Cardiac septum (tissue), 1 donor: Measurements from ENCODE around the gene CD14. TPM values are rescaled to one million over a fixed set of nuclear protein-coding genes. Genes with fewer than 3 reads are reported as not detected.
A peak's percentile ranks its signal among the peaks of the same experiment; 100 is the strongest.
"Not testable (repeated sequence)": the region's sequence is repeated elsewhere in the genome, so short reads cannot be mapped to it uniquely, and the experiment has no call there.

Experiments used
- DNase-seq: peaks from one replicate; pipeline ENCODE4 v3.0.0-alpha.2; 2020; ENCODE audit warnings: low spot score
- intact Hi-C: fragments of 100-400 bp; cut with DNase I; formaldehyde crosslinking; loops from one replicate; pipeline ENCODE4 v1.14.0; 2022
- total RNA-seq: library from RNA; stranded (reverse); fragmentation: NEBNext Ultra II Directional; extraction: Animal tissue kit (Norgen Biotek cat#: 25700); gene quantifications from one replicate; pipeline ENCODE4 v1.2.1, GENCODE V29; 2021
- donor health status: DM: no; HTN: no; CAD: no.

The CD14 gene
- total RNA-seq, 1 donor from 2014 or later, result 29.6 TPM

GRCh38 chr5:140637371-140638100 lies 4.6 kb upstream of the CD14 start:
- no peak for DNase-seq
- intact Hi-C loops, result loop anchor here (5.0 kb wide), 2 partner anchors 70 to 235 kb away; partner anchors contain the start of gene ANKHD1

DNA sequence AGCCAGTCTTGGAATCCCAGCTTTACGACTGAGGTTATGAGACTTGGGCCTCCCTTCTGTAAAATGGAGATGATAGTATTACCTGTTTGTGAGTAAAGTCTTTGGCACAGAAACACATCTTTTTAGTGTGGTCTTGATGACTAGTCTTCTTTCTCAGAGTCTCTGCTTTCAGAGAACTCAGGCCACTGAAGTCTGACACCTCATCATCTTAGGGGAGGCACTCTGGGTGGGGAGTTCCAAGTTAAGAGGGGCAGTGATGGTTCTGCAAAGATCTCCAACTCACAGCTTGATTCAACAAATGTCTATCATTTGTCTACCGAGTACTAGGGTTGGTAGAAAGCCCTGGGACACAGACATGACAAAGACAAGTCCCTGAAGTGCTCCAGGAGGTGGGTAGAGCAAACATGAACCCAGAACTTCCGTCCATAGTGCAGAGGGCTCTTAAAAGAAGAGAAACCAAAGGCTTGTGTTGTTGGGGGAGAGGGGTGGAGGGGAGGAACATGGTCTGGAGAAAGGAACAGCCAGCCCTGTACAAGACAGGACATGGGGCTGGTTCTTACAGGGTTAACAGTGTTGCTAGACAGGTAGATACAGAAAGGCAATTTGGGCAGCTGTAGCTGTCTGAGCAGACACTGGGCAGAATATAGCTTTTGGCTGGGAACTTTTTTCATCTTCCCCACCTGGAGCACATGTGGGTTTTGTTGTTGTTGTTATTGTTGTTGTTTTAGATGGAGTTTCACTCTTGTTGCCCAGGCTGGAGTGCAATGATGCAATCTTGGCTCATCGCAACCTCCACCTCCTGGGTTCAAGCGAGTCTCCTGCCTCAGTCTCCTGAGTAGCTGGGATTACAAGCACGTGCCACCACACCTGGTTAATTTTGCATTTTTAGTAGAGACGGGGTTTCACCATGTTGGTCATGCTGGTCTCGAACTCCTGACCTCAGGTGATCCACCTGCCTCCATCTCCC lies 2.6 kb upstream of the CD14 start:
- intact Hi-C loops, result loop anchor here (5.0 kb wide), 2 partner anchors 68 to 233 kb away; partner anchors contain the start of gene ANKHD1
- no peak for DNase-seq

GRCh38 chr5:140634103-140634502 lies 1.1 kb upstream of the CD14 start:
- DNase-seq, result no peak
- intact Hi-C loops, result loop anchor here (5.0 kb wide), 2 partner anchors 87 to 262 kb away; partner anchors contain the start of gene EIF4EBP3

DNA sequence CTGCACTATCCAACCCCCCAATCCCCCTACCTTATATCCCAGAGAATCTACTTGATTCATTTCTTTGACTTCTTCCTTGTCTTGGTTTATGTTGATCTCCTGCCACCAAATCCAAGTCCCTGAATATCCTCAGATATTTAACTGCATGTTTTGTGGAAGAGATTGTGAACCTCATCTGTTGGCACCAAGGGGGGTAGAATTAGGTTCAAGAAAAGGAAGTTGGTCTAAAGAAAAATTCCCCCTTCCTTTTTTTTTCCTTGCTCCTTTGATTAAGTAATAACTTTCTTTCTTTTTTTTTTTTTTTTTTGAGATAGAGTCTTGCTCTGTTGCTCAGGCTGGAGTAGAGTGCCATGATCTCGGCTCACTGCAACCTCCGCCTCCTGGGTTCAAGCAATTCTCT lies 526 bp upstream of the CD14 start:
- intact Hi-C loops, result loop anchor here (5.0 kb wide), 2 partner anchors 86 to 261 kb away; partner anchors contain the start of gene EIF4EBP3
- DNase-seq, result no peak

DNA sequence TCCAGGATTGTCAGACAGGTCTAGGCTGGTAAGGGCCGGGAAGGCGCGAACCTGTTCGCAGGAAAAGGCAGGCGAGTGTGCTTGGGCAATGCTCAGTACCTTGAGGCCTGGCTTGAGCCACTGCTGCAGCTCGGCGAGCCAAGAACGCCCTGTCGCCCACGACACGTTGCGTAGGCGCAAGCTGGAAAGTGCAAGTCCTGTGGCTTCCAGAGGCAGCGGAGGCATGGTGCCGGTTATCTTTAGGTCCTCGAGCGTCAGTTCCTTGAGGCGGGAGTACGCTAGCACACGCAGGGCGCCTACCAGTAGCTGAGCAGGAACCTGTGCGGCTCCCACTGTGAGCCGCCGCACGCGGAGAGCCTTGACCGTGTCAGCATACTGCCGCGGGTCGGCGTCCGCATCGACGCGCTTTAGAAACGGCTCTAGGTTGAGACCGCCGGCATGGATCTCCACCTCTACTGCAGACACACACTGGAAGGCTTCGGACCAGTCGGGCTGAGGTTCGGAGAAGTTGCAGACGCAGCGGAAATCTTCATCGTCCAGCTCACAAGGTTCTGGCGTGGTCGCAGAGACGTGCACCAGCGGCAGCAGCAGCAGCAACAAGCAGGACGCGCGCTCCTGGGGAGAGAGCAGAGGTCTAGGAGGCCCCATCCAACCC lies 482 bp downstream of the CD14 start:
- peak; percentile 78 for DNase-seq
- intact Hi-C loops, result loop anchor here (5.0 kb wide), 2 partner anchors 85 to 260 kb away; partner anchors contain the start of gene EIF4EBP3

DNA sequence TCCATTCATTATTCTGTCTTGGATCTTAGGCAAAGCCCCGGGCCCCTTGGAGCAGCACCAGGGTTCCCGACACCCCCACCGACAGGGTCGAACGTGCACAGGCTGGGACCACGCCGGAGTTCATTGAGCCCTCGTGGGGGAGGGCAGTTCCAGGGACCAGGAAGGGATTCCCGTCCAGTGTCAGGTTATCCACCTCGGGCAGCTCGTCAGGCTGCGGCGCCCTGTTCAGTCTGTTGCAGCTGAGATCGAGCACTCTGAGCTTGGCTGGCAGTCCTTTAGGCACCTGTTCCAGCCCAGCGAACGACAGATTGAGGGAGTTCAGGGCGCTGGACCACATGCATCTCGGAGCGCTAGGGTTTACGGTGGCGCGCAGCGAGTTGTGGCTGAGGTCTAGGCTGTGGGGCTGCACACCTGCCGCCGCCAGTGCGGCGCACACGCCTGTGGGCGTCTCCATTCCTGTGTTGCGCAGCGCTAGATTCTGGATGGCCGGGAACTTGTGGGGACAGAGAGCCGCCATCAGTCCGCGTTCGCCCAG lies 1.1 kb downstream of the CD14 start:
- intact Hi-C loops, result loop anchor here (5.0 kb wide), 2 partner anchors 85 to 260 kb away; partner anchors contain the start of gene EIF4EBP3
- DNase-seq, result peak; percentile 76

GRCh38 chr5:140631036-140631417 lies 1.9 kb downstream of the CD14 start:
- intact Hi-C loops, result loop anchor here (5.0 kb wide), 2 partner anchors 84 to 259 kb away; partner anchors contain the start of gene EIF4EBP3
- DNase-seq, result no peak

DNA sequence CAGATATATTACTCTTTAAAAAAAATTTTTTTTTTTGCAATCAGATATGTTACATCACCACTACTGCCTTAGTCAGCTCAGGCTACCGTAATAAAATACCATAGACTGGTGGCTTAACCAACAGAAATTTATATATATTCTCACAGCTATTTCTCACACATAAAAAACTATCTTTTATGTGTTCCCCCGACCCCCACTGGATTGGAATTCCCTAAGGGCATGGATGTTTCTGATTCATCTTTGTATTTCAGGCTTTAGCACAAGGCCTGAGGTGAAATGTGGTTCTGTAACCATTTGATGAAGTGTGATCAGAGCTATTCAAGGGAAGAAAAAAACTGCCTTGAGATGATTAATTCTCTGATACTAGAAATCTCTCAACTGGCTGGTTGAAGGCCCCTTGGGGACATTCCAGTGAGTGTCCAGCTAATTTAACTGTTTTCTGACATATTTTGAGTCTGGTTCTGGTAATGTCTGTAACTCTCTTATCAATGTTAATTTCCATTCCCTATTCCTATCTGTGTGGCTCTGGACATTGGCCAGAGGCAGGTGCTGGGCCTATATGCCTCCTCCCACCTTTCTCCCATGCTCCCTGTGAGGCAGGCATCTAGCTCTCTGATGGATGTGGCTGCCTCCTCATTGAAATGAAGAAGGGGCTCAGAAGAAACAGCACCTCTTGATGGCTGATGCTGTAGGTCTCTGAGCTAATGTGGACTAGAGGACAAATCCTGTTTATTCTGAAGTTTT lies 2.5 kb downstream of the CD14 start:
- no peak for DNase-seq
- intact Hi-C loops, result loop anchor here (5.0 kb wide), 2 partner anchors 83 to 258 kb away; partner anchors contain the start of gene EIF4EBP3

GRCh38 chr5:140628711-140629110 lies 4.3 kb downstream of the CD14 start:
- intact Hi-C loops, result no loop called here
- DNase-seq, result no peak

GRCh38 chr5:140627972-140628371 lies 5.0 kb downstream of the CD14 start:
- intact Hi-C loops, result no loop called here
- DNase-seq, result no peak

DNA sequence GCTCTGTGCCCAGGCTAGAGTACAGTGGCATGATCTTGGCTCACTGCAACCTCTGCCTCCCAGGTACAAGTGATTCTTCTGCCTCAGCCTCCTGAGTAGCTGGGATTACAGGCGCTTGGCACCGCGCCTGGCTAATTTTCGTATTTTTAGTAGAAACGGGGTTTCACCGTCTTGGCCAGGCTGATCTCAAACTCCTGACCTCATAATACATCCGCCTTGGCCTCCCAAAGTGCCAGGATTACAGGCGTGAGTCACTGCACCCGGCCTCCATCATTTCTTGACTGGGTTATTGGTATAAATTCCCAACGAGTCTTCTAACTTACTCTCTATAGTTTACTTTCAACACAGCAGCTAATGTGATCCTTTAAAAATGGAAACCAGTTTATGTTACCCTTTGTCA lies 8.1 kb downstream of the CD14 start:
- intact Hi-C loops, DNase-seq: not testable (repeated sequence)

GRCh38 chr5:140623061-140623460 lies 9.9 kb downstream of the CD14 start:
- intact Hi-C loops, DNase-seq: not testable (repeated sequence)

GRCh38 chr5:140622301-140622700 lies 10.7 kb downstream of the CD14 start:
- intact Hi-C loops, result no loop called here

GRCh38 chr5:140611020-140611521 lies 21.9 kb downstream of the CD14 start:
- intact Hi-C loops, result no loop called here

More at GRCh38 chr5:140622301-140622700, 10.7 kb downstream of the CD14 start:
- no peak for DNase-seq

GRCh38 chr5:140609126-140609525 lies 23.8 kb downstream of the CD14 start:
- peak; percentile 78 for DNase-seq
- intact Hi-C loops, result no loop called here

More at GRCh38 chr5:140611020-140611521, 21.9 kb downstream of the CD14 start:
- DNase-seq, result no peak

DNA sequence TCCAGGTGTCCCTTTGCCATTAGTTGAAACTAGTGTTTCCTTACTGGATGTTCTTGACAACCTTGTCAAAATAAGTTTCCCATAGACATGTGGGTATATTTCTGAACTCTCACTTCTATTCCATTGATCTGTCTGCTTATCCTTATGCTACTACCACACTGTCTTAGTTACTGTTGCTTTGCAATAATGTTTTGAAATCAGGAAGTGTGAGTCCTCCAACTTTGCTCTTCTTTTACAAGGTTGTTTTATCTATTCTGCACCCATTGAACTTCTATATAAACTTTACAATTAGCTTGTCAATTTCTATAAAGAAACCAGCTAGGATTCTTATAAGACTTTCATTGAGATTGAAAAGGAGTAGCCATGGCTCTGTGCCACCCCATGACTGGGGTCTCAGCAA lies 24.3 kb downstream of the CD14 start:
- intact Hi-C loops, result no loop called here
- DNase-seq, result no peak

GRCh38 chr5:140607031-140607430 lies 25.9 kb downstream of the CD14 start:
- intact Hi-C loops, result no loop called here
- DNase-seq, result no peak

DNA sequence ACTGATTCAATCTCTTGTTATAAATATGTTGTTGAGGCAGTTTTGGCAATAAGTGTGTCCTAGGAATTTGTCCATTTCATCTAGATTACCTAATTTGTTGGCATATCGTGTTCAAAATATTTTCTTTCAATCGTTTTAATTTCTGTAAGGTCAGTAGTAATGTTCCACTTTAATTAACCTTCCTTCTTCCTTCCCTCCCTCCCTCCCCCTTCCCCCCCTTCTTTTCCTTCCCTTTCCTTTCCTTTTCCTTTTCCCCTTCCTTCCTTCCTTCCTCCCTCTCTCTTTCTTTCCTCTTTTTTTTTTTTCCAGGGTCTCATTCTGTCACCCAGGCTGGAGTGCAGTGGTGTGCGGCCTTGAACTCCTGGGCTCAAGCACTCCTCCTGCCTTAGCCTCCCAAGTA lies 27.1 kb downstream of the CD14 start:
- DNase-seq, result no peak
- intact Hi-C loops, result no loop called here
